Esophagus (tissue), 2 donors: ENCODE measurements around the gene MRPL9. TPM values are rescaled to one million over a fixed set of nuclear protein-coding genes. Genes with fewer than 3 reads are reported as not detected.

Source experiments
- H3K27ac ChIP-seq, 2 donors: one replicate each; pipeline ENCODE4 v1.5.1; 2013; ENCODE audit warnings: low read depth in 2 of 2, mild to moderate bottlenecking in 2 of 2, inconsistent platforms in 1 of 2, low read length in 1 of 2, moderate library complexity in 1 of 2
- H3K27me3 ChIP-seq, 2 donors: one replicate each; pipeline ENCODE4 v1.6.1; 2013; ENCODE audit warnings: low read length in 2 of 2, control low read depth in 1 of 2, mild to moderate bottlenecking in 1 of 2; ENCODE audit not compliant: insufficient read depth in 2 of 2, control insufficient read depth in 1 of 2
- H3K36me3 ChIP-seq, 2 donors: one replicate each; pipeline ENCODE4 v1.6.1; 2013; ENCODE audit warnings: low read length in 1 of 2; ENCODE audit not compliant: control insufficient read depth in 2 of 2, insufficient read depth in 2 of 2
- H3K4me1 ChIP-seq, 2 donors: one replicate each; pipeline ENCODE4 v1.6.1; 2013; ENCODE audit warnings: low read length in 1 of 2; ENCODE audit not compliant: control insufficient read depth in 2 of 2, insufficient read depth in 2 of 2
- H3K4me3 ChIP-seq, 2 donors: one replicate each; pipeline ENCODE4 v1.5.1; 2013; ENCODE audit warnings: low read length in 2 of 2, mild to moderate bottlenecking in 2 of 2, low read depth in 1 of 2, moderate library complexity in 1 of 2
- H3K9me3 ChIP-seq, 2 donors: one replicate each; pipeline ENCODE4 v1.6.1; 2013; ENCODE audit warnings: mild to moderate bottlenecking in 2 of 2, low read depth in 1 of 2, low read length in 1 of 2, moderate library complexity in 1 of 2; ENCODE audit not compliant: control insufficient read depth in 2 of 2, insufficient read depth in 1 of 2
- WGBS, 2 donors: extraction: QIAGEN DNeasy Blood & Tissue Kit; methylation state at CpG; one replicate each; pipeline ENCODE4 v1.1.7; 2013; 5-methylcytosine and 5-hydroxymethylcytosine counted together
- polyA plus RNA-seq, 2 donors: library from polyadenylated mRNA; stranded (reverse); fragments of 200-250 nt; gene quantifications; one replicate each; pipeline ENCODE4 v1.2.3, GENCODE V29; 2013
- donor health status: healthy with polysubstance abuse.
- donor health status: Bipolar disorder and iron deficiency.

Gene MRPL9
- polyA plus RNA-seq, 2 donors, result 49.9 to 53.9 TPM

GRCh38 chr1:151714820-151715725 lies 48.2 kb downstream of the MRPL9 start:
- H3K4me1 ChIP-seq, result peaks cover 6% of the 10 kb centered on the region in 2 donors
- WGBS, 2 donors, result 70 to 75% methylated on average over 10 of the region's 10 CpGs
- no peak overlapping the region for H3K4me3 ChIP-seq
- H3K27me3 ChIP-seq, result peaks cover 0 to 7% of the 10 kb centered on the region in 2 donors
- H3K9me3 ChIP-seq, result no peaks in the 10 kb centered on the region
- H3K36me3 ChIP-seq, result no peaks in the 10 kb centered on the region
- no peak overlapping the region for H3K27ac ChIP-seq

- Histone ChIP-seq H3K27me3 (peaks cover 0 to 7% of the 10 kb centered on the region in 2 donors), H3K4me1 (peaks cover 6% of the 10 kb centered on the region in 2 donors), H3K9me3 (no peaks in the 10 kb centered on the region), H3K27ac (no peak overlapping the region), H3K36me3 (no peaks in the 10 kb centered on the region), H3K4me3 (no peak overlapping the region)
- WGBS, 2 donors, result 63 to 72% methylated on average over 2 of the region's 2 CpGs
These were observed 49.4 kb downstream of the MRPL9 start for GRCh38 chr1:151713874-151714273.

- Histone ChIP-seq H3K27me3 (peaks cover 0 to 7% of the 10 kb centered on the region in 2 donors), H3K27ac (no peak overlapping the region), H3K4me1 (peaks cover 6% of the 10 kb centered on the region in 2 donors), H3K9me3 (no peaks in the 10 kb centered on the region), H3K36me3 (no peaks in the 10 kb centered on the region), H3K4me3 (no peak overlapping the region)
- WGBS, 2 donors, result 64 to 82% methylated on average over 2 of the region's 2 CpGs
These were observed 50.3 kb downstream of the MRPL9 start for GRCh38 chr1:151713044-151713443.

GRCh38 chr1:151711951-151712350 lies 51.3 kb downstream of the MRPL9 start:
- H3K9me3 ChIP-seq, result no peaks in the 10 kb centered on the region
- WGBS, 2 donors, result 62 to 66% methylated on average over 10 of the region's 10 CpGs
- no peaks in the 10 kb centered on the region for H3K36me3 ChIP-seq
- H3K27me3 ChIP-seq, result peaks cover 0 to 6% of the 10 kb centered on the region in 2 donors
- H3K4me1 ChIP-seq, result peaks cover 6 to 9% of the 10 kb centered on the region in 2 donors
- H3K27ac ChIP-seq, result no peak overlapping the region
- H3K4me3 ChIP-seq, result no peak overlapping the region

- peaks cover 6 to 9% of the 10 kb centered on the region in 2 donors for H3K4me1 ChIP-seq
- 83 to 85% methylated on average over 21 of the region's 21 CpGs for WGBS, 2 donors
- no peaks in the 10 kb centered on the region for H3K36me3 ChIP-seq
These were observed 52.1 kb downstream of the MRPL9 start for GRCh38 chr1:151711044-151711800.

GRCh38 chr1:151710187-151710840 lies 53.0 kb downstream of the MRPL9 start:
- 44 to 60% methylated on average over 15 of the region's 15 CpGs for WGBS, 2 donors
- H3K4me1 ChIP-seq, result peaks cover 6 to 9% of the 10 kb centered on the region in 2 donors
- H3K36me3 ChIP-seq, result no peaks in the 10 kb centered on the region
- H3K27ac ChIP-seq, result no peak overlapping the region
- no peaks in the 10 kb centered on the region for H3K27me3 ChIP-seq
- no peaks in the 10 kb centered on the region for H3K9me3 ChIP-seq
- no peak overlapping the region for H3K4me3 ChIP-seq

More at GRCh38 chr1:151711044-151711800, 52.1 kb downstream of the MRPL9 start:
- Histone ChIP-seq H3K4me3 (no peak overlapping the region), H3K27me3 (peaks cover 0 to 4% of the 10 kb centered on the region in 2 donors), H3K27ac (no peak overlapping the region), H3K9me3 (no peaks in the 10 kb centered on the region)

Other genes with a start within 250 kb of the MRPL9 start
- 10 to 100 TPM; 28.6 to 33.5 TPM for gene TUFT1, start 223.2 kb downstream of the MRPL9 start, polyA plus RNA-seq
- 1 to 10 TPM; 3.9 to 5.1 TPM for gene SNX27, start 151.4 kb downstream of the MRPL9 start, polyA plus RNA-seq
- under 1 TPM; 0.04 to 0.05 TPM for gene CELF3, start 46.7 kb downstream of the MRPL9 start, polyA plus RNA-seq
- not detected for gene RIIAD1, start 42.0 kb downstream of the MRPL9 start, polyA plus RNA-seq
- 1 to 10 TPM; 1.1 to 1.5 TPM for gene TDRKH, start 27.0 kb upstream of the MRPL9 start, polyA plus RNA-seq
- under 1 TPM in 1 of 2 donors, not detected in 1; 0.08 TPM for gene LINGO4, start 41.9 kb upstream of the MRPL9 start, polyA plus RNA-seq
- 1 to 10 TPM; 1.5 to 3.4 TPM for gene RORC, start 68.3 kb upstream of the MRPL9 start, polyA plus RNA-seq
- gene C2CD4D, start 76.3 kb upstream of the MRPL9 start, polyA plus RNA-seq, result under 1 TPM; 0.12 to 0.19 TPM
- gene THEM5, start 90.2 kb upstream of the MRPL9 start, polyA plus RNA-seq, result 1 to 10 TPM; 1.5 to 1.7 TPM
- 1 to 10 TPM; 5.5 to 7.2 TPM for gene THEM4, start 146.0 kb upstream of the MRPL9 start, polyA plus RNA-seq
- 1,000 to 10,000 TPM; 1,247 to 2,455 TPM for gene S100A10, start 230.4 kb upstream of the MRPL9 start, polyA plus RNA-seq